CD8-positive, alpha-beta memory T cell (primary cell): ENCODE measurements around the gene UBTFL1. TPM values are rescaled to one million over a fixed set of nuclear protein-coding genes. Genes with fewer than 3 reads are reported as not detected.
A peak's percentile ranks its signal among the peaks of the same experiment; 100 is the strongest.
"Not testable (repeated sequence)": the region's sequence is repeated elsewhere in the genome, so short reads cannot be mapped to it uniquely, and the experiment has no call there.

Source experiments
- CTCF ChIA-PET: fragments of 350-600 bp; sonication (Branson Sonifier 250); formaldehyde crosslinking; loops from one replicate; lab custom pipeline; 2021; ENCODE audit warnings: antibody characterized with exemption; lab: Charles Lee
- POLR2A ChIA-PET: fragments of 350-600 bp; sonication (Branson Sonifier 250); formaldehyde crosslinking; loops from one replicate; lab custom pipeline; 2021; ENCODE audit warnings: antibody characterized with exemption; lab: Charles Lee
- DNase-seq, 5 donors: peaks; one replicate each; pipeline versions ENCODE4 v3.0.0 to v3.0.0-alpha.2; 2020 to 2022; ENCODE audit warnings: mixed read lengths in 1 of 5
- H3K27ac ChIP-seq: one replicate; pipeline ENCODE4 v1.7.0; 2013; ENCODE audit warnings: low read depth, mild to moderate bottlenecking, low read length, moderate library complexity
- H3K27me3 ChIP-seq: 2 replicates; pipeline ENCODE4 v1.7.0; 2013; ENCODE audit warnings: low read length, mild to moderate bottlenecking; ENCODE audit not compliant: insufficient read depth, poor library complexity, severe bottlenecking
- H3K36me3 ChIP-seq: 2 replicates; pipeline ENCODE4 v1.7.0; 2013; ENCODE audit warnings: mild to moderate bottlenecking, low read length, moderate library complexity; ENCODE audit not compliant: insufficient read depth
- H3K4me1 ChIP-seq: 2 replicates; pipeline ENCODE4 v1.7.0; 2013; ENCODE audit warnings: mild to moderate bottlenecking, low read length, moderate library complexity; ENCODE audit not compliant: insufficient read depth
- H3K4me3 ChIP-seq: 2 replicates; pipeline ENCODE4 v1.7.0; 2013; ENCODE audit warnings: mild to moderate bottlenecking, low read length
- H3K9me3 ChIP-seq: 2 replicates; pipeline ENCODE4 v1.7.0; 2013; ENCODE audit warnings: mild to moderate bottlenecking, low read length
- H3K27ac Mint-ChIP-seq, 8 donors: one replicate each; pipeline ENCODE4 v1.8.0; 2020 to 2021; ENCODE audit warnings: mixed read lengths in 8 of 8, mild to moderate bottlenecking in 6 of 8, inconsistent platforms in 3 of 8, moderate library complexity in 3 of 8
- H3K27me3 Mint-ChIP-seq, 2 donors: one replicate each; pipeline ENCODE4 v1.8.0; 2020 to 2021; ENCODE audit warnings: mixed read lengths in 2 of 2, mild to moderate bottlenecking in 1 of 2, moderate library complexity in 1 of 2
- H3K36me3 Mint-ChIP-seq, 3 donors: one replicate each; pipeline ENCODE4 v1.8.0; 2020 to 2021; ENCODE audit warnings: mixed read lengths in 3 of 3, inconsistent platforms in 1 of 3, mild to moderate bottlenecking in 1 of 3
- H3K4me1 Mint-ChIP-seq, 3 donors: one replicate each; pipeline ENCODE4 v1.8.0; 2020 to 2021; ENCODE audit warnings: mixed read lengths in 3 of 3, inconsistent platforms in 1 of 3, mild to moderate bottlenecking in 1 of 3
- H3K4me3 Mint-ChIP-seq, 7 donors: one replicate each; pipeline ENCODE4 v1.8.0; 2020 to 2021; ENCODE audit warnings: mixed read lengths in 7 of 7, mild to moderate bottlenecking in 6 of 7, moderate library complexity in 4 of 7, inconsistent platforms in 2 of 7
- H3K9me3 Mint-ChIP-seq, 5 donors: one replicate each; pipeline ENCODE4 v1.8.0; 2020 to 2022; ENCODE audit warnings: mixed read lengths in 5 of 5, mild to moderate bottlenecking in 3 of 5, moderate library complexity in 2 of 5, inconsistent platforms in 1 of 5
- polyA plus RNA-seq: library from polyadenylated mRNA; unstranded; fragments of 300-500 nt; fragmentation: Illumina TruSeq; gene quantifications from one replicate; pipeline ENCODE4 v1.2.3, GENCODE V29; 2021
- total RNA-seq, 2 experiments: library from RNA; stranded (reverse); gene quantifications; one replicate each; pipeline ENCODE4 v1.2.3, GENCODE V29; 2021

UBTFL1 gene, protein sequence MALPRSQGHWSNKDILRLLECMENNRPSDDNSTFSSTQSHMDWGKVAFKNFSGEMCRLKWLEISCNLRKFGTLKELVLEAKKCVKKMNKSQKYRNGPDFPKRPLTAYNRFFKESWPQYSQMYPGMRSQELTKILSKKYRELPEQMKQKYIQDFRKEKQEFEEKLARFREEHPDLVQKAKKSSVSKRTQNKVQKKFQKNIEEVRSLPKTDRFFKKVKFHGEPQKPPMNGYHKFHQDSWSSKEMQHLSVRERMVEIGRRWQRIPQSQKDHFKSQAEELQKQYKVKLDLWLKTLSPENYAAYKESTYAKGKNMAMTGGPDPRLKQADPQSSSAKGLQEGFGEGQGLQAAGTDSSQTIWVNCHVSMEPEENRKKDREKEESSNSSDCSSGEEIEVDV
- total RNA-seq (not detected), polyA plus RNA-seq (not detected)

GRCh38 chr11:90085650-90086049, at the start of gene UBTFL1:
Gene UBTFL1 (plus strand): TSS chr11:90085950. CDS start chr11:90085950, 0 bp downstream.
- H3K27me3 Mint-ChIP-seq, H3K27ac ChIP-seq, H3K4me3 Mint-ChIP-seq, POLR2A ChIA-PET, H3K9me3 Mint-ChIP-seq, H3K27ac Mint-ChIP-seq, H3K4me1 ChIP-seq, H3K9me3 ChIP-seq, CTCF ChIA-PET, H3K27me3 ChIP-seq, H3K36me3 Mint-ChIP-seq, H3K4me3 ChIP-seq, H3K36me3 ChIP-seq, DNase-seq, H3K4me1 Mint-ChIP-seq: not testable (repeated sequence)

GRCh38 chr11:90051591-90052209, 34.0 kb upstream of the UBTFL1 start:
- H3K27me3 Mint-ChIP-seq, DNase-seq, H3K27me3 ChIP-seq, H3K4me3 Mint-ChIP-seq, H3K4me1 ChIP-seq, H3K27ac ChIP-seq, H3K4me3 ChIP-seq, H3K9me3 ChIP-seq, H3K9me3 Mint-ChIP-seq, POLR2A ChIA-PET, CTCF ChIA-PET, H3K27ac Mint-ChIP-seq, H3K4me1 Mint-ChIP-seq, H3K36me3 ChIP-seq, H3K36me3 Mint-ChIP-seq: not testable (repeated sequence)

DNA sequence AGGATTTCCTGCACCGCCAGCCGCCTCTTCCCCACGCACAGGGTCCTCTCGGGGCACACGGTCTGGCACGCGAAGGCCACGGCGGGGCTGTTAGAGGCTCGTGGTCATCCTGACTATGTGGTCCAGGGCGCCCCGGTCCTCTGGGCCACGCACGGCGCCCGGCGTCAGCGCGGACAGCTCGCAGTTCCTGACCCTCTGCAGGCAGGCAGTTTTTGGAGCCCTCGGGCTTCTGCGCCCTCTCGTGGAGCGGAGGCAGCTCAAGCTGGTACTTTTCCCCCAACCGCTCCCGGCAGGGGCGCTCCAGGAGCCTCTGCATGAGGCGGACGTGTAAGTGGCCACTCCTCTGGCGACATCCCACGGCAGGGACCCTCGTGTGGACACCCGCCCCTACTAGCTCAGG, 33.4 kb upstream of the UBTFL1 start:
- CTCF ChIA-PET, DNase-seq, H3K36me3 ChIP-seq, H3K4me3 ChIP-seq, POLR2A ChIA-PET, H3K27ac Mint-ChIP-seq, H3K27ac ChIP-seq, H3K4me1 ChIP-seq, H3K27me3 ChIP-seq, H3K4me3 Mint-ChIP-seq, H3K4me1 Mint-ChIP-seq, H3K9me3 Mint-ChIP-seq, H3K27me3 Mint-ChIP-seq, H3K9me3 ChIP-seq, H3K36me3 Mint-ChIP-seq: not testable (repeated sequence)

DNA sequence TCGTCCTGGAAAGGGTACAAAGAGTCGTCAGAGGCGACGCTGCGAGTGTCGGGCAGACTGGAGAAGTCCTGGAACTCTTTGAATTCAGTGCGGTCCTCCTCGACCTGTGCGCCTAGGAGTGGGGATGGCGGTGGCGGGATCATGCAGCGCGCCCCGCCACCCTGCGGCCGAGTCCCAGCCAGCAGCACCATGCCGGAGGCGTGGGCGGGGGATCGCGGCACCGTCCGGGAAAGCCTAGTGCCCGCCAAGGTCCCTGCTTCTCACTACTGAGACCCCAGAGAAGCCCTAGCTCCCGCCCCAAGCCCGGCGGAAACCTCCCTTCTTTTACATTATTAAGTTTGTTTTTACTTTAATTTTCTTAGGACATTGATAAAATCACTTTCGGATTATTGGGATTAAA, 32.2 kb upstream of the UBTFL1 start:
- DNase-seq, H3K27ac ChIP-seq, H3K36me3 Mint-ChIP-seq, H3K4me3 ChIP-seq, H3K27ac Mint-ChIP-seq, H3K9me3 ChIP-seq, H3K9me3 Mint-ChIP-seq, CTCF ChIA-PET, H3K4me3 Mint-ChIP-seq, H3K27me3 Mint-ChIP-seq, H3K4me1 ChIP-seq, H3K36me3 ChIP-seq, H3K4me1 Mint-ChIP-seq, POLR2A ChIA-PET, H3K27me3 ChIP-seq: not testable (repeated sequence)

DNA sequence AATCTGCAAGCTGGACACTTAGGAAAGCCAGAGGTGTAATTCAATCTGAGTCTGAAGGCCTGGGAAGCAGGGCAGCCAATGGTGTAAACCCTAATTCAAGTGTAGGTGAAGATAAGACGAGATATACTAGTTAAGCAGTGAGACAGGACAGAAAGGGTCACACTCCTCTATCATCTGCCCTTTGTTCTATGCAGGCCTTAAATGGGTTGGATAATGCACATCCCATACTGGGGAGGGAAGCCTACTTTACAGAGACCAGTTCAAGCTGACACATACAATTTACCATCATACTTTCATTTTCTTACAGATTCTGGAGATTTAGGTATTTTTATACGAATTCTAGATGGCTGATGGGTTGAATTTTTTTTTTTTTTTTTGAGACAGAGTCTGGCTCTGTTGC, 3.0 kb downstream of the UBTFL1 start:
- H3K9me3 Mint-ChIP-seq, H3K9me3 ChIP-seq, POLR2A ChIA-PET, H3K27me3 ChIP-seq, H3K4me3 ChIP-seq, H3K27me3 Mint-ChIP-seq, H3K4me1 Mint-ChIP-seq, CTCF ChIA-PET, H3K27ac ChIP-seq, H3K27ac Mint-ChIP-seq, H3K4me3 Mint-ChIP-seq, H3K4me1 ChIP-seq, H3K36me3 Mint-ChIP-seq, H3K36me3 ChIP-seq, DNase-seq: not testable (repeated sequence)

DNA sequence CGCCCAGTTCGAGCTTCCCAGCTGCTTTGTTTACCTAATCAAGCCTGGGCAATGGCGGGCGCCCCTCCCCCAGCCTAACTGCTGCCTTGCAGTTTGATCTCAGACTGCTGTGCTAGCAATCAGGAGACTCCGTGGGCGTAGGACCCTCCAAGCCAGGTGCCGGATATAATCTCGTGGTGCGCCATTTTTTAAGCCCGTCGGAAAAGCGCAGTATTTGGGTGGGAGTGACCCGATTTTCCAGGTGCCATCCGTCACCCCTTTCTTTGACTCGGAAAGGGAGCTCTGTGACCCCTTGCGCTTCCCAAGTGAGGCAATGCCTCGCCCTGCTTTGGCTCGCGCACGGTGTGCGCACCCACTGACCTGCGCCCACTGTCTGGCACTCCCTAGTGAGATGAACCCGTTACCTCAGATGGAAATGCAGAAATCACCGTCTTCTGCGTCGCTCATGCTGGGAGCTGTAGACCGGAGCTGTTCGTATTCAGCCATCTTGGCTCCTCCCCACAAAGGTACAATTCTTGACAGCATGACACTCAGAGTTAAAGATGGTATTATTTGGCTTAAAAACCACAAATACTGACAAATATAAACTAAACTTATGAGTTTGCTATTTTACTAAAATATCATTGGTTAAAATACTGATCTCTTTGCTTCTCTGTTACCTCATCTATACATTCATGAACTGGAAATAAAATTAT, 9.6 kb downstream of the UBTFL1 start:
- H3K27ac Mint-ChIP-seq, H3K4me3 ChIP-seq, CTCF ChIA-PET, H3K9me3 Mint-ChIP-seq, H3K4me3 Mint-ChIP-seq, H3K4me1 ChIP-seq, H3K9me3 ChIP-seq, H3K27me3 Mint-ChIP-seq, DNase-seq, H3K36me3 Mint-ChIP-seq, H3K27me3 ChIP-seq, POLR2A ChIA-PET, H3K27ac ChIP-seq, H3K4me1 Mint-ChIP-seq, H3K36me3 ChIP-seq: not testable (repeated sequence)

GRCh38 chr11:90098261-90098660, 12.5 kb downstream of the UBTFL1 start:
- H3K4me3 Mint-ChIP-seq, H3K36me3 Mint-ChIP-seq, POLR2A ChIA-PET, H3K36me3 ChIP-seq, H3K9me3 Mint-ChIP-seq, H3K9me3 ChIP-seq, H3K4me3 ChIP-seq, H3K27me3 Mint-ChIP-seq, H3K4me1 ChIP-seq, CTCF ChIA-PET, H3K4me1 Mint-ChIP-seq, DNase-seq, H3K27me3 ChIP-seq, H3K27ac ChIP-seq: not testable (repeated sequence)
- peak overlapping the region in 1 of 8 donors; percentile 68 for H3K27ac Mint-ChIP-seq

- Mint-ChIP-seq H3K27me3 (no peaks in the 10 kb centered on the region), H3K4me3 (no peak overlapping the region), H3K36me3 (no peaks in the 10 kb centered on the region), H3K27ac (no peak overlapping the region), H3K9me3 (no peaks in the 10 kb centered on the region), H3K4me1 (no peaks in the 10 kb centered on the region)
- H3K4me3 ChIP-seq = no peak overlapping the region
- CTCF ChIA-PET = no interaction called here
- POLR2A ChIA-PET = no interaction called here
- DNase-seq = no peak
- no peaks in the 10 kb centered on the region for H3K9me3 ChIP-seq
- H3K27me3 ChIP-seq = no peaks in the 10 kb centered on the region
- H3K36me3 ChIP-seq = no peaks in the 10 kb centered on the region
- no peaks in the 10 kb centered on the region for H3K4me1 ChIP-seq
- H3K27ac ChIP-seq = no peak overlapping the region
Observed at GRCh38 chr11:90100431-90100830, 14.7 kb downstream of the UBTFL1 start.
